ENCODE results near the gene OR5AP2. TPM values are rescaled to one million over a fixed set of nuclear protein-coding genes. Genes with fewer than 3 reads are reported as not detected.

The OR5AP2 gene
- not detected for total RNA-seq

DNA sequence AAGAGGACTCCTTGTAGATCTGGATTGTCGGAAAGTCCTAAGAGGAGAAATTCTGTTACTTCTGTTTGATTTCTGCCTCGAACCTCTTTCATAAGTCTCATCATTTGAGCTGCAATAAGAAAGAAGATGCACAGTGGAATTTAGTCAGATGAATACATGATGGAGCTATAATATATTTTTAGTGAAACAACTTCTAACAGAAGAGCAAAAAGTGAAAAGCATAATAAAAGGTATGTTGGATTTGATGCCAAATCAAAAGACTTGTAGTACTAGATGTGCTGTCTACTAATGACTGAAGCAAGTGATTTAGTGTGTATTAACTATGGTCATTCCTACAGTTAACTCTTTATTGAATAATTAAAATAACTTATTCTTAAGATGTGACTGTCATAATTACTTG is at the start of gene OR5AP2:
OR5AP2 (minus strand) TSS at position 101 of the 400 bp plus-strand sequence; CDS start at position 101, 0 bp downstream.

DNA sequence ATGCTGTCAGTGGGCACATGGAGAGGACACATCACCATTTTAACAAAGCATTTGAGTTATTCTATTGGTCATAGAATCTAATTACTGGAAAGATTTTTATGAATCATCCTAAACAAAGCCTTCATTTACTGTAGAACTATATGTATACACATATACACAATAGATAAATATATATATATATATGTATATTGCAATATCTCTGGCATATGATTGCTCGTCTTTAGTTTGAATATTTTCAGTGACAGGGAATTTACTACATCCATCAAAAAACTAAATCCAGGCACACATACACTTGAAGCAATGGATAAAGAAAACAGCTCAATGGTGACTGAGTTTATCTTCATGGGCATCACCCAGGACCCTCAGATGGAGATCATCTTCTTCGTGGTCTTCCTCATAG is 21.1 kb upstream of the OR5AP2 start, which contains the start of gene OR5AR1:
OR5AR1 (plus strand) TSS at position 301 of the 400 bp plus-strand sequence; CDS start at position 301, 0 bp downstream.

Other genes starting within 250 kb of the OR5AP2 start
- not detected for gene OR5AL1, start 229.7 kb downstream of the OR5AP2 start, total RNA-seq
- not detected for gene OR5M3, start 169.1 kb downstream of the OR5AP2 start, total RNA-seq
- not detected for gene OR5M8, start 151.1 kb downstream of the OR5AP2 start, total RNA-seq
- not detected for gene OR5M11, start 99.2 kb downstream of the OR5AP2 start, total RNA-seq
- gene OR5M10, start 64.7 kb downstream of the OR5AP2 start, total RNA-seq: not detected
- not detected for gene OR5M1, start 27.6 kb downstream of the OR5AP2 start, total RNA-seq
- gene OR5AR1, start 21.2 kb upstream of the OR5AP2 start, total RNA-seq: not detected
- not detected for gene OR9G1, start 56.7 kb upstream of the OR5AP2 start, total RNA-seq
- not detected for gene OR9G4, start 106.3 kb upstream of the OR5AP2 start, total RNA-seq